NCI-H82 treated with DMSO at 0.1 percent for 48 hours (cell line): ENCODE data around the gene PDCD1.
"Not testable (repeated sequence)": the region's sequence is repeated elsewhere in the genome, so short reads cannot be mapped to it uniquely, and the experiment has no call there.

Experiments
- DNase-seq: peaks from one replicate; lab custom pipeline; 2025; ENCODE audit not compliant: unreplicated experiment; lab: John Stamatoyannopoulos, UW

The PDCD1 gene

GRCh38 chr2:241858206-241859016 lies at the start of gene PDCD1:
TSS of gene PDCD1 (minus strand) at chr2:241858894. CDS start at chr2:241858838, 56 bp downstream.
- no peak for DNase-seq

GRCh38 chr2:241907831-241908230 lies 49.1 kb upstream of the PDCD1 start:
- not testable (repeated sequence) for DNase-seq

- DNase-seq = no peak
These were observed 48.3 kb upstream of the PDCD1 start for GRCh38 chr2:241906826-241907570.

- DNase-seq = not testable (repeated sequence)
These were observed 47.7 kb upstream of the PDCD1 start for GRCh38 chr2:241906378-241906770.

GRCh38 chr2:241905716-241906377 lies 47.2 kb upstream of the PDCD1 start:
- no peak for DNase-seq

GRCh38 chr2:241904791-241905710 lies 46.4 kb upstream of the PDCD1 start:
- DNase-seq = no peak

- no peak for DNase-seq
These were observed 45.5 kb upstream of the PDCD1 start for GRCh38 chr2:241904011-241904718.

- DNase-seq = peak; percentile 34
These were observed 44.7 kb upstream of the PDCD1 start for GRCh38 chr2:241903121-241904010.

GRCh38 chr2:241902357-241902991 lies 43.8 kb upstream of the PDCD1 start:
- no peak for DNase-seq

GRCh38 chr2:241901500-241902351 lies 43.0 kb upstream of the PDCD1 start:
- DNase-seq = no peak

- DNase-seq = no peak
These were observed 42.3 kb upstream of the PDCD1 start for GRCh38 chr2:241901018-241901380.

- DNase-seq = no peak
These were observed 41.7 kb upstream of the PDCD1 start for GRCh38 chr2:241900251-241901017.

- no peak for DNase-seq
These were observed 40.0 kb upstream of the PDCD1 start for GRCh38 chr2:241898463-241899270.

- DNase-seq = no peak
These were observed 38.7 kb upstream of the PDCD1 start for GRCh38 chr2:241897231-241897916.

GRCh38 chr2:241896746-241897201 lies 38.1 kb upstream of the PDCD1 start:
- no peak for DNase-seq
